RWPE2 (cell line): Measurements from ENCODE around the gene ATCAY.

ENCODE experiments used
- ATAC-seq: fragments of 200-7000 bp; cut with Tn5 transposase; 3 replicates; pipeline ENCODE4 v1.9.1; 2021; ENCODE audit warnings: low read depth
- DNase-seq: peaks from one replicate; pipeline ENCODE4 v3.0.0-alpha.2; 2020; ENCODE audit warnings: low spot score
- H3K27ac ChIP-seq: fragments of 450-650 bp; 2 replicates; pipeline ENCODE4 v1.5.1; 2017; ENCODE audit warnings: mild to moderate bottlenecking; ENCODE audit not compliant: poor library complexity, severe bottlenecking
- H3K27me3 ChIP-seq: fragments of 250-450 bp; sonication (Bioruptor Pico); 2 replicates; pipeline ENCODE4 v1.5.1; 2021; ENCODE audit warnings: mild to moderate bottlenecking, moderate library complexity; ENCODE audit not compliant: insufficient read depth, poor library complexity, severe bottlenecking
- H3K36me3 ChIP-seq: fragments of 250-450 bp; sonication (Bioruptor Pico); 2 replicates; pipeline ENCODE4 v1.5.1; 2020; ENCODE audit warnings: low read depth, mild to moderate bottlenecking, moderate library complexity
- H3K4me1 ChIP-seq: fragments of 250-450 bp; sonication (Bioruptor Pico); 2 replicates; pipeline ENCODE4 v1.5.1; 2021; ENCODE audit warnings: mild to moderate bottlenecking, moderate library complexity; ENCODE audit not compliant: insufficient read depth, poor library complexity, severe bottlenecking
- H3K4me3 ChIP-seq: fragments of 250-450 bp; sonication (Bioruptor Pico); 2 replicates; pipeline ENCODE4 v1.5.1; 2021; ENCODE audit warnings: mild to moderate bottlenecking, moderate library complexity; ENCODE audit not compliant: severe bottlenecking
- H3K9me3 ChIP-seq: fragments of 250-450 bp; sonication (Bioruptor Pico); 2 replicates; pipeline ENCODE4 v1.5.1; 2021; ENCODE audit warnings: mild to moderate bottlenecking, moderate library complexity; ENCODE audit not compliant: severe bottlenecking
- TF ChIP-seq, protein P1 (sequence below): fragments of 450-650 bp; IDR thresholded peaks from one replicate; pipeline ENCODE4 v1.5.1; 2017; ENCODE audit warnings: mild to moderate bottlenecking, moderate library complexity; ENCODE audit not compliant: poor library complexity, severe bottlenecking

Gene ATCAY, protein sequence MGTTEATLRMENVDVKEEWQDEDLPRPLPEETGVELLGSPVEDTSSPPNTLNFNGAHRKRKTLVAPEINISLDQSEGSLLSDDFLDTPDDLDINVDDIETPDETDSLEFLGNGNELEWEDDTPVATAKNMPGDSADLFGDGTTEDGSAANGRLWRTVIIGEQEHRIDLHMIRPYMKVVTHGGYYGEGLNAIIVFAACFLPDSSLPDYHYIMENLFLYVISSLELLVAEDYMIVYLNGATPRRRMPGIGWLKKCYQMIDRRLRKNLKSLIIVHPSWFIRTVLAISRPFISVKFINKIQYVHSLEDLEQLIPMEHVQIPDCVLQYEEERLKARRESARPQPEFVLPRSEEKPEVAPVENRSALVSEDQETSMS

DNA sequence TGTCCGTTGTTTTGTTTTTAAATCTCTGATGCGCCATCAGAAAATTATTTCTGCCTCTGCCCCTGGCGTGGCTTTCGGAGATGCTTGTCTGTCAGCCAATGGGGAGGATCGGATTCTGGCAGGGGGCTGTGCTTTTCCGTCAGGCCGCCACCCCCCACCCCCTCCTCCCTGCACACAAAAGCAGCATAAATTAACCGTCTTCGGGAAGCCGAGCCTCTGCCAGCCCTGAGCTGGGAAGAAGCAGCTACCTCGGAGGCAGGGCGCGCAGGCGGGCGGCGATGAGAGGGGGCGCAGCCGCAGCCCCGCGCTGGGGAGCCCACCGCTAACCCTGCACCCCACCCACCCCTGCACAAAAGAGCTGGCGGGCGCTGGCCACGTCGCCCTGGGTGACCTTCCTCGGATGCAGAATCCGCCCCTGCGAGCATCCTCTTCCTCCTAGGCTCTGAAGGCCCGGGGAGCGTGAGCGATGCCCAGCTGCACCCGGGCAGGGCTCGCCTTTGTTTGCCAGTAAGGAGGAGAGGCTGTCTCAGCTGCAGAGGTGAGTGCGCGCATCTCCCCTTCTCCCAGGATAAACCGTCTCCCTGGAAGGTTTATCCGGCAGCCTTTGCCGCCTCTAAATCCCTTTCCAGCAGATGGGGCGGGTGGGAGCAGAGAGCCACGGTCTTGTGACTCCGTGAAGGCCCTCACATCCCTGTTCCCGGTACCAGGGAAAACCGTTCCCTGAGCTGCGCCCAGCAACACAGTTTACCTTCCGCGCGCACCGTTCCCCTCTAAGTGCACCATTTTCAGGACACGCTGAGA, at the start of gene ATCAY:
TSS of gene ATCAY (plus strand) at position 215 of the 801 bp plus-strand sequence. CDS start 5,083 bp downstream, outside the sequence.
- H3K4me3 ChIP-seq = no peak within 1 kb of the TSS
- DNase-seq (no peak), ATAC-seq (no peak)
- H3K27ac ChIP-seq = no peak within 1 kb of the TSS
- TF ChIP-seq, protein P1, sequence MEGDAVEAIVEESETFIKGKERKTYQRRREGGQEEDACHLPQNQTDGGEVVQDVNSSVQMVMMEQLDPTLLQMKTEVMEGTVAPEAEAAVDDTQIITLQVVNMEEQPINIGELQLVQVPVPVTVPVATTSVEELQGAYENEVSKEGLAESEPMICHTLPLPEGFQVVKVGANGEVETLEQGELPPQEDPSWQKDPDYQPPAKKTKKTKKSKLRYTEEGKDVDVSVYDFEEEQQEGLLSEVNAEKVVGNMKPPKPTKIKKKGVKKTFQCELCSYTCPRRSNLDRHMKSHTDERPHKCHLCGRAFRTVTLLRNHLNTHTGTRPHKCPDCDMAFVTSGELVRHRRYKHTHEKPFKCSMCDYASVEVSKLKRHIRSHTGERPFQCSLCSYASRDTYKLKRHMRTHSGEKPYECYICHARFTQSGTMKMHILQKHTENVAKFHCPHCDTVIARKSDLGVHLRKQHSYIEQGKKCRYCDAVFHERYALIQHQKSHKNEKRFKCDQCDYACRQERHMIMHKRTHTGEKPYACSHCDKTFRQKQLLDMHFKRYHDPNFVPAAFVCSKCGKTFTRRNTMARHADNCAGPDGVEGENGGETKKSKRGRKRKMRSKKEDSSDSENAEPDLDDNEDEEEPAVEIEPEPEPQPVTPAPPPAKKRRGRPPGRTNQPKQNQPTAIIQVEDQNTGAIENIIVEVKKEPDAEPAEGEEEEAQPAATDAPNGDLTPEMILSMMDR = no peak
- H3K36me3 ChIP-seq = no peaks in the 10 kb centered on the region
- peaks cover 22% of the 10 kb centered on the region for H3K27me3 ChIP-seq
- H3K9me3 ChIP-seq = no peaks in the 10 kb centered on the region
- H3K4me1 ChIP-seq = no peaks in the 10 kb centered on the region

DNA sequence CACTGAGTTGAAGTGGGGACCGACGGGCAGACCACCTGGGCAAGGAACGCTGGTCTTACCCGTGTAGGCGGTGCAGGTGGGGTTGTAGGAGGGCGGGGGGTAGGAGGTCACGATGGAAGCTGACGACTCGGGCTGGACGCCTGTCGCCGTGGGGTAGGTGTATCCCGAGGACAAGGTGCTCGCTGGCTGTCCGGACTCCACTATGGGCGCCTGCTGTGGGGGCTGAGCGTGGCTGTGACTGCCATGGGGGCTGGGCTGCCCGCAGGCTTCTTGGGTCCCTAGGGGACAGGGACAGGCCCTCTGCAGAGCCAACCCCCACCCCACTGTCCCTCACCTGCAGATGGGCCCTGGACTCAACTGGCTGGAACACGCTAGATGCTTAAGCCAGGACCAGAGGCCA, 48.9 kb upstream of the ATCAY start:
- no peak overlapping the region for H3K27ac ChIP-seq
- H3K4me3 ChIP-seq = no peak overlapping the region
- DNase-seq (no peak), ATAC-seq (no peak)
- H3K36me3 ChIP-seq = no peaks in the 10 kb centered on the region
- peaks cover 7% of the 10 kb centered on the region for H3K4me1 ChIP-seq
- H3K9me3 ChIP-seq = no peaks in the 10 kb centered on the region
- TF ChIP-seq, protein P1 = no peak
- H3K27me3 ChIP-seq = no peaks in the 10 kb centered on the region

DNA sequence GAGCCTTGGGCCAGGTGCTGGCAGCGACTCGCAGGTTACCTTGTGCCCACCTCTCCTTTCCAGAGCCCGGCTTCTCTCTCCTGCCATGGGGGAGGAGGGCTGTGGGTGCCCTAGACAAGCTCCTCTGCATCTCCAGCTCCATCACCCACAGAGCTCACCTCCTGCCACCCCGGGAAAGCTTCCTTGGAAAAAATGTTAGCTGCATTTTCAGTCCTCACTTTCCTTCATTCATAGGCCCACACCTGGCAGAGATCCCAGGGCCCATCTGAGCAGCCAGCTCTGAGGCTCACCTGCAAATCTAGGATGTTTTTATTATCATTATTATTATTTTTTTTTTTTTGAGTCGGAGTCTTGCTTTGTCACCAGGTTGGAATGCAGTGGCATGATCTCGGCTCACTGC, 48.5 kb upstream of the ATCAY start:
- no peak overlapping the region for H3K4me3 ChIP-seq
- TF ChIP-seq, protein P1 = no peak
- no peak for ATAC-seq

DNA sequence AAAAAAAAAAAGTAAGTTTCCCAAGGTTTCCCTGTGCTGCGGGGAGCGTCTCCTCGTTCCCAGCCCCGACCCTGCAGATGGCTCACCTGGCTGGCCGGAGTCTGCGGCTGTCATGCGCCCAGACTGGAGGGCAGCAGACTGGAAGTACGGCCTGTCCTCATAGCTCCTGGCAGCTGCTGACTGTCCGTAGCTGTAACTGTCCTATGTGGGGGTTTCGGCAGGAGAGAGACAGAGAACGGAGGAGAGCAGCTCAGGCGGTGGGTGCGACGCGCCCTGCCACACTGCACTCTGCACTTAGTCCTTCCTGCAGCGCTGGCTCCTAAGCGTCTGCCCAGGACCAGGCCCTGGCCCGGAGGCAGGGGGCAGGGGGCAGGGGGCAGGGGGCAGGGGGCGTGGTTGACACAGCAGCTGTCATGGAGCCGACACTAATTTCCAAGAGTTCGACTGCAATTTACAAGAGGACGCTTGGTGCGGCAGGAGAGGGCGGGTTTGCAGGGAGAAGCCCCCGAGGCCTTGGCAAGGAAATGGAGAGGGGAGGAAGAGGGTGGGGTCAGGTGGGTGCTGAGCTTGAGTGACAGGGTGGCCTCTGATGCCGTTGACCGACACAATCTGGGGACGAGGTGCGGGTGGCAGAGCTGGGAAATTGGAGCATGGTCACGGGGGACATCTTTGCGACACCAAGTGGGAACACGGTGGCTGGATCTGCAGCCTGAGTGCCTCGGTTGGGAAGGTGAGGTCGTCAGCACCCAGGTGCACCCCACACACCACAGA, 46.7 kb upstream of the ATCAY start:
- Histone ChIP-seq H3K27me3 (no peaks in the 10 kb centered on the region), H3K4me1 (peaks cover under 1% of the 10 kb centered on the region), H3K4me3 (no peak overlapping the region), H3K36me3 (no peaks in the 10 kb centered on the region), H3K27ac (no peak overlapping the region), H3K9me3 (no peaks in the 10 kb centered on the region)
- DNase-seq = no peak
- TF ChIP-seq, protein P1 = no peak
- ATAC-seq = no peak

More for the DNA sequence above, 48.5 kb upstream of the ATCAY start:
- H3K27ac ChIP-seq = no peak overlapping the region
- no peaks in the 10 kb centered on the region for H3K27me3 ChIP-seq
- H3K36me3 ChIP-seq = no peaks in the 10 kb centered on the region
- DNase-seq = no peak
- peaks cover 7% of the 10 kb centered on the region for H3K4me1 ChIP-seq
- H3K9me3 ChIP-seq = no peaks in the 10 kb centered on the region
